Stimulated activated effector memory CD8-positive, alpha-beta T cell treated with anti-CD3 and anti-CD28 coated beads, Interleukin-12 subunit alpha, Interleukin-12 subunit beta, amount 100 ng/mL, for 72 hours (primary cell): ENCODE measurements around the gene KDM6A.
"Not testable (repeated sequence)": the region's sequence is repeated elsewhere in the genome, so short reads cannot be mapped to it uniquely, and the experiment has no call there.

ENCODE experiments used
- ATAC-seq: fragments of 150-1000 bp; cut with Tn5 transposase; 2 replicates; pipeline ENCODE4 v1.10.0; 2021
- DNase-seq, 2 donors: peaks; one replicate each; pipeline ENCODE4 v3.0.0; 2021 to 2022; ENCODE audit warnings: low spot score in 2 of 2
- H3K27ac Mint-ChIP-seq: one replicate; pipeline ENCODE4 v1.8.0; 2022; ENCODE audit warnings: mild to moderate bottlenecking, mixed read lengths
- H3K36me3 Mint-ChIP-seq: one replicate; pipeline ENCODE4 v1.8.0; 2022; ENCODE audit warnings: mild to moderate bottlenecking, mixed read lengths
- H3K4me1 Mint-ChIP-seq: one replicate; pipeline ENCODE4 v1.8.0; 2022; ENCODE audit warnings: mixed read lengths
- H3K4me3 Mint-ChIP-seq: one replicate; pipeline ENCODE4 v1.8.0; 2022; ENCODE audit warnings: mild to moderate bottlenecking, mixed read lengths
- H3K9me3 Mint-ChIP-seq: one replicate; pipeline ENCODE4 v1.8.0; 2022; ENCODE audit warnings: mixed read lengths

KDM6A gene

GRCh38 chrX:45022150-45022549 is 149.2 kb downstream of the KDM6A start:
- peaks cover 47% of the 10 kb centered on the region for H3K4me1 Mint-ChIP-seq
- H3K4me3 Mint-ChIP-seq = no peak overlapping the region
- H3K27ac Mint-ChIP-seq = no peak overlapping the region
- peaks cover 25% of the 10 kb centered on the region for H3K36me3 Mint-ChIP-seq
- ATAC-seq (no peak), DNase-seq (no peak)
- no peaks in the 10 kb centered on the region for H3K9me3 Mint-ChIP-seq

GRCh38 chrX:45024501-45024900 is 151.5 kb downstream of the KDM6A start:
- no peak for DNase-seq
- H3K36me3 Mint-ChIP-seq = peaks cover 25% of the 10 kb centered on the region
- H3K27ac Mint-ChIP-seq = no peak overlapping the region
- no peaks in the 10 kb centered on the region for H3K9me3 Mint-ChIP-seq
- H3K4me1 Mint-ChIP-seq = peaks cover 43% of the 10 kb centered on the region
- no peak for ATAC-seq
- H3K4me3 Mint-ChIP-seq = no peak overlapping the region

- Mint-ChIP-seq H3K9me3 (no peaks in the 10 kb centered on the region), H3K4me1 (peaks cover 43% of the 10 kb centered on the region), H3K27ac (no peak overlapping the region), H3K4me3 (no peak overlapping the region), H3K36me3 (peaks cover 20% of the 10 kb centered on the region)
- no peak for ATAC-seq
- DNase-seq = no peak
Observed at GRCh38 chrX:45026036-45026435, 153.0 kb downstream of the KDM6A start.

GRCh38 chrX:45031830-45032378 is 158.9 kb downstream of the KDM6A start:
- H3K4me3 Mint-ChIP-seq = no peak overlapping the region
- no peak overlapping the region for H3K27ac Mint-ChIP-seq
- H3K36me3 Mint-ChIP-seq = peaks cover 5% of the 10 kb centered on the region
- H3K4me1 Mint-ChIP-seq = peaks cover 14% of the 10 kb centered on the region
- no peaks in the 10 kb centered on the region for H3K9me3 Mint-ChIP-seq
- ATAC-seq = no peak
- DNase-seq = no peak

- DNase-seq (no peak), ATAC-seq (no peak)
- H3K27ac Mint-ChIP-seq = no peak overlapping the region
- no peaks in the 10 kb centered on the region for H3K9me3 Mint-ChIP-seq
- H3K4me3 Mint-ChIP-seq = no peak overlapping the region
- peaks cover 18% of the 10 kb centered on the region for H3K36me3 Mint-ChIP-seq
- no peaks in the 10 kb centered on the region for H3K4me1 Mint-ChIP-seq
Observed at GRCh38 chrX:45035071-45035470, 162.1 kb downstream of the KDM6A start.

- no peak overlapping the region for H3K27ac Mint-ChIP-seq
- no peaks in the 10 kb centered on the region for H3K9me3 Mint-ChIP-seq
- no peak overlapping the region for H3K4me3 Mint-ChIP-seq
- DNase-seq (no peak), ATAC-seq (no peak)
- H3K4me1 Mint-ChIP-seq = no peaks in the 10 kb centered on the region
- H3K36me3 Mint-ChIP-seq = peaks cover 18% of the 10 kb centered on the region
Observed at GRCh38 chrX:45036161-45036560, 163.2 kb downstream of the KDM6A start.

GRCh38 chrX:45040137-45040536 is 167.1 kb downstream of the KDM6A start:
- H3K4me1 Mint-ChIP-seq, H3K4me3 Mint-ChIP-seq, ATAC-seq, DNase-seq, H3K9me3 Mint-ChIP-seq, H3K27ac Mint-ChIP-seq: not testable (repeated sequence)
- H3K36me3 Mint-ChIP-seq = peaks cover 18% of the 10 kb centered on the region

GRCh38 chrX:45046417-45046816 is 173.4 kb downstream of the KDM6A start:
- Mint-ChIP-seq H3K9me3 (no peaks in the 10 kb centered on the region), H3K36me3 (peaks cover 11% of the 10 kb centered on the region), H3K4me1 (peaks cover 7% of the 10 kb centered on the region), H3K27ac (no peak overlapping the region), H3K4me3 (no peak overlapping the region)
- DNase-seq (no peak), ATAC-seq (no peak)

- Mint-ChIP-seq H3K4me1 (peaks cover 7% of the 10 kb centered on the region), H3K27ac (no peak overlapping the region), H3K36me3 (peaks cover 26% of the 10 kb centered on the region), H3K4me3 (no peak overlapping the region), H3K9me3 (no peaks in the 10 kb centered on the region)
- ATAC-seq (no peak), DNase-seq (no peak)
Observed at GRCh38 chrX:45050558-45050957, 177.6 kb downstream of the KDM6A start.

- Mint-ChIP-seq H3K36me3 (peaks cover 52% of the 10 kb centered on the region), H3K27ac (no peak overlapping the region)
Observed at GRCh38 chrX:45056428-45057145, 183.6 kb downstream of the KDM6A start.

GRCh38 chrX:45059906-45060305 is 186.9 kb downstream of the KDM6A start:
- not testable (repeated sequence) for H3K4me3 Mint-ChIP-seq, ATAC-seq, DNase-seq, H3K27ac Mint-ChIP-seq, H3K9me3 Mint-ChIP-seq, H3K4me1 Mint-ChIP-seq
- H3K36me3 Mint-ChIP-seq = peaks cover 72% of the 10 kb centered on the region

More at GRCh38 chrX:45056428-45057145, 183.6 kb downstream of the KDM6A start:
- no peaks in the 10 kb centered on the region for H3K9me3 Mint-ChIP-seq
- no peak for DNase-seq
- ATAC-seq = no peak
- no peak overlapping the region for H3K4me3 Mint-ChIP-seq
- no peaks in the 10 kb centered on the region for H3K4me1 Mint-ChIP-seq

GRCh38 chrX:45063319-45064095 is 190.5 kb downstream of the KDM6A start:
- H3K4me3 Mint-ChIP-seq = no peak overlapping the region
- ATAC-seq (no peak), DNase-seq (no peak)
- H3K27ac Mint-ChIP-seq = peak overlapping the region; percentile 60
- H3K4me1 Mint-ChIP-seq = peaks cover 14% of the 10 kb centered on the region
- H3K9me3 Mint-ChIP-seq = no peaks in the 10 kb centered on the region
- H3K36me3 Mint-ChIP-seq = peaks cover 77% of the 10 kb centered on the region

GRCh38 chrX:45068569-45068968 is 195.6 kb downstream of the KDM6A start:
- Mint-ChIP-seq H3K4me3 (peak overlapping the region; percentile 33), H3K27ac (peak overlapping the region; percentile 88), H3K36me3 (peaks cover 63% of the 10 kb centered on the region), H3K9me3 (no peaks in the 10 kb centered on the region), H3K4me1 (peaks cover 33% of the 10 kb centered on the region)
- DNase-seq = no peak
- peak; percentile 31 for ATAC-seq

GRCh38 chrX:45070116-45071007 is 197.4 kb downstream of the KDM6A start:
- ATAC-seq (peak; percentile 45), DNase-seq (no peak)
- Mint-ChIP-seq H3K36me3 (peaks cover 45% of the 10 kb centered on the region), H3K27ac (peak overlapping the region; percentile 59), H3K9me3 (no peaks in the 10 kb centered on the region), H3K4me3 (no peak overlapping the region), H3K4me1 (peaks cover 36% of the 10 kb centered on the region)

GRCh38 chrX:45073011-45073410 is 200.0 kb downstream of the KDM6A start:
- not testable (repeated sequence) for H3K27ac Mint-ChIP-seq, DNase-seq, H3K4me3 Mint-ChIP-seq, ATAC-seq, H3K9me3 Mint-ChIP-seq
- peaks cover 60% of the 10 kb centered on the region for H3K36me3 Mint-ChIP-seq
- peaks cover 38% of the 10 kb centered on the region for H3K4me1 Mint-ChIP-seq
